ENCODE results near the gene SIX1.

The SIX1 gene

DNA sequence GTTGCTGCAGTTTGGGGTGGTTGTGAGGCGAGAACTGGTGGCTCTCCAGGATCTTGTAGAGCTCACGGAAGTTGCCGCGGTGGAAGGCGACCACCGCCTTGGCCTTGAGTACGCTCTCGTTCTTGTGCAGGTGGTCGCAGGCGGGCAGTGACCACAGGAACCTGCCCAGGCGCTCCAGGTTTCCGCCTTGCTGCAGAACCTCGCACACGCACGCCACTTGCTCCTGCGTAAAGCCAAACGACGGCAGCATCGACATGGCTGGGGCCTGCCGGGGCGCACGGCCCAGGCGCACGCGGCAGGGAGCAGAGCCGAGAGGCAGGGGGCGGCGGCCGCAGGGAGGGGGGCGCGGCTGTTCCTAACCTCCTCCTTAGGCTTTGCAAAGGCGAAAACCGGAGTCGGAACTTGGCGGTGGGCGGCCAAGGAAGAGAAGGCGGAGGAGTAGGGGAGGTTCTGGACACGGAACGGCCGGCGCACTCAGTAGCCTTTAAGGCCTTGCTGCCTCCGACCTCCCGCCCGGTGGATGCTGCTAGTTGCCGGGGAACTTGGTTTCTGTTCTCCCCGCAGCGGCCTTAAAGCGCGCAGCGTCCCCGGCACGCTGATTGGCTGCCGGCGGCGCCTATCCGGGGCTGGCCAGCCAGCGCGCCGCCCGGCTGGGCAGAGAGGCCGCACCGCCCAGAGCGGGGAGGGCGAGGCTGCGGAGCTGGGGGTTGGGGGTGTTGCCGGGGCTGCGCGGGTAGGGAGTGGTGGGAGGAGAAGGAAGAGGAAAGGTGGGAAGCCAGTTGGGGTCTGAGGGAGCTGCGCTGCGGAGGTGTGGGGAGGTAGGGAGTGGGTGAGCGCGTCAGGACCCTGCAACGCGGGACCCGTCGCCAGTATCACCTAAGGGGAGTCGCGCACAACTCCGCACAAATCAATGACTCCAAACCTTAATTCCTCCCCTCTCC lies at the start of gene SIX1:
Gene SIX1 (minus strand): TSS at position 544 of the 941 bp plus-strand sequence. CDS start 288 bp downstream, at position 256.
- Histone ChIP-seq H3K4me3 (ENCODE audit: low read depth, low read length) (peak within 1 kb of the TSS; percentile 72), H3K36me3 (ENCODE audit: control insufficient read depth in 2 of 2, insufficient read depth in 1 of 2, low read length in 2 of 2) (peaks cover 13 to 19% of the 10 kb centered on the region in 2 experiments), H3K4me1 (ENCODE audit: control insufficient read depth, insufficient read depth, low read length) (peaks cover 50% of the 10 kb centered on the region), H3K9me3 (ENCODE audit: control insufficient read depth, insufficient read depth, low read depth, low read length) (no peaks in the 10 kb centered on the region), H3K27ac (ENCODE audit: extremely low read depth, low read depth, low read length) (peak within 1 kb of the TSS; percentile 97)
- ChIA-PET CTCF (interaction anchor here (0.5 to 1.5 kb wide), 3 partner anchors 24 to 602 kb away, joined by 3 read pairs; no protein-coding TSS in a partner anchor), POLR2A (interaction anchor here (0.6 to 3.8 kb wide), 13 partner anchors 10 to 590 kb away, joined by 3 to 62 read pairs (median 3); partner anchors contain the start of genes SIX4, SLC38A6 and TRMT5)
- TF ChIP-seq ZNF791 (tag by site-specific recombination; IDR thresholded peaks at IDR 0.05) (no peak), YY1 (tag by site-specific recombination; IDR thresholded peaks at IDR 0.05) (no peak; the same call in 1 of the 2 replicates), SP7 (tag by site-specific recombination; IDR thresholded peaks at IDR 0.05) (peak; percentile 53), ZNF350 (tag by site-specific recombination; IDR thresholded peaks at IDR 0.05) (no peak), HOXD13 (CRISPR knock-in tag; IDR thresholded peaks at IDR 0.05; ENCODE audit: borderline replicate concordance) (no peak), ZNF548 (tag by site-specific recombination; IDR thresholded peaks at IDR 0.05) (no peak), ZXDB (tag by site-specific recombination; IDR thresholded peaks at IDR 0.05) (peak; percentile 48; the same call in 1 of the 2 replicates), ZNF157 (tag by site-specific recombination; IDR thresholded peaks at IDR 0.05) (no peak), ZNF837 (tag by site-specific recombination; IDR thresholded peaks at IDR 0.05) (no peak), ZNF362 (tag by site-specific recombination; IDR thresholded peaks at IDR 0.05) (no peak), MEIS1 (CRISPR knock-in tag; IDR thresholded peaks at IDR 0.05; ENCODE audit: borderline replicate concordance) (no peak), WT1 (tag by site-specific recombination; IDR thresholded peaks at IDR 0.05) (peak; percentile 91), IKZF3 (tag by site-specific recombination; IDR thresholded peaks at IDR 0.05) (peak; percentile 58), ZNF792 (tag by site-specific recombination; IDR thresholded peaks at IDR 0.05) (0 out of 2 replicates have a peak, but pooled peaks have one; percentile 36), ZNF776 (tag by site-specific recombination; IDR thresholded peaks at IDR 0.05; ENCODE audit: borderline replicate concordance) (no peak), ZNF501 (tag by site-specific recombination; IDR thresholded peaks at IDR 0.05) (peak; percentile 21; the same call in 1 of the 2 replicates), ZNF391 (tag by site-specific recombination; IDR thresholded peaks at IDR 0.05; ENCODE audit: borderline replicate concordance, low read depth) (no peak; the same call in 1 of the 2 replicates), GLIS1 (tag by site-specific recombination; IDR thresholded peaks at IDR 0.05) (0 out of 2 replicates have a peak, but pooled peaks have one; percentile 36), ZNF677 (tag by site-specific recombination; IDR thresholded peaks at IDR 0.05) (no peak), ZNF366 (tag by site-specific recombination; conservative IDR thresholded peaks at IDR 0.05) (peak; percentile 30; the same call in 1 of the 2 replicates), ZNF175 (tag by site-specific recombination; IDR thresholded peaks at IDR 0.05) (no peak), ZNF112 (tag by site-specific recombination; IDR thresholded peaks at IDR 0.05) (no peak), GFI1B (tag by site-specific recombination; IDR thresholded peaks at IDR 0.05) (no peak), ZNF701 (tag by site-specific recombination; IDR thresholded peaks at IDR 0.05) (no peak), SALL2 (tag by site-specific recombination; IDR thresholded peaks at IDR 0.05; ENCODE audit: borderline replicate concordance) (no peak), ZNF138 (tag by site-specific recombination; IDR thresholded peaks at IDR 0.05; ENCODE audit: borderline replicate concordance) (no peak), ZNF664 (tag by site-specific recombination; IDR thresholded peaks at IDR 0.05) (no peak), ZNF521 (tag by site-specific recombination; IDR thresholded peaks at IDR 0.05) (no peak)
- TF ChIP-seq, protein P1, sequence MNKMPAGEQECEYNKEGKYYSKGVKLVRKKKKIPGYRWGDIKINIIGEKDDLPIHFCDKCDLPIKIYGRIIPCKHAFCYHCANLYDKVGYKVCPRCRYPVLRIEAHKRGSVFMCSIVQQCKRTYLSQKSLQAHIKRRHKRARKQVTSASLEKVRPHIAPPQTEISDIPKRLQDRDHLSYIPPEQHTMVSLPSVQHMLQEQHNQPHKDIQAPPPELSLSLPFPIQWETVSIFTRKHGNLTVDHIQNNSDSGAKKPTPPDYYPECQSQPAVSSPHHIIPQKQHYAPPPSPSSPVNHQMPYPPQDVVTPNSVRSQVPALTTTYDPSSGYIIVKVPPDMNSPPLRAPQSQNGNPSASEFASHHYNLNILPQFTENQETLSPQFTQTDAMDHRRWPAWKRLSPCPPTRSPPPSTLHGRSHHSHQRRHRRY (tag by site-specific recombination; IDR thresholded peaks at IDR 0.05) = no peak
- TF ChIP-seq, protein P2, sequence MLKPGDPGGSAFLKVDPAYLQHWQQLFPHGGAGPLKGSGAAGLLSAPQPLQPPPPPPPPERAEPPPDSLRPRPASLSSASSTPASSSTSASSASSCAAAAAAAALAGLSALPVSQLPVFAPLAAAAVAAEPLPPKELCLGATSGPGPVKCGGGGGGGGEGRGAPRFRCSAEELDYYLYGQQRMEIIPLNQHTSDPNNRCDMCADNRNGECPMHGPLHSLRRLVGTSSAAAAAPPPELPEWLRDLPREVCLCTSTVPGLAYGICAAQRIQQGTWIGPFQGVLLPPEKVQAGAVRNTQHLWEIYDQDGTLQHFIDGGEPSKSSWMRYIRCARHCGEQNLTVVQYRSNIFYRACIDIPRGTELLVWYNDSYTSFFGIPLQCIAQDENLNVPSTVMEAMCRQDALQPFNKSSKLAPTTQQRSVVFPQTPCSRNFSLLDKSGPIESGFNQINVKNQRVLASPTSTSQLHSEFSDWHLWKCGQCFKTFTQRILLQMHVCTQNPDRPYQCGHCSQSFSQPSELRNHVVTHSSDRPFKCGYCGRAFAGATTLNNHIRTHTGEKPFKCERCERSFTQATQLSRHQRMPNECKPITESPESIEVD (tag by site-specific recombination; IDR thresholded peaks at IDR 0.05) = no peak
